H9 (cell line): ENCODE results near the gene HS6ST1. TPM values are rescaled to one million over a fixed set of nuclear protein-coding genes. Genes with fewer than 3 reads are reported as not detected.

Source experiments
- DNase-seq: peaks from one replicate; pipeline ENCODE4 v3.0.0-alpha.2; 2017
- H2AFZ ChIP-seq: one replicate; pipeline ENCODE4 v1.6.1; 2013; ENCODE audit warnings: mild to moderate bottlenecking, low read length, control low read depth, moderate library complexity
- H2AK5ac ChIP-seq: 2 replicates; pipeline ENCODE4 v1.6.1; 2013; ENCODE audit warnings: low read length, control low read depth, mixed read lengths; ENCODE audit not compliant: insufficient read length
- H2BK120ac ChIP-seq: one replicate; pipeline ENCODE4 v1.6.1; 2013; ENCODE audit warnings: low read depth, mild to moderate bottlenecking, low read length, control low read depth, inconsistent platforms; ENCODE audit not compliant: poor library complexity, severe bottlenecking
- H2BK12ac ChIP-seq: 2 replicates; pipeline ENCODE4 v1.6.1; 2013; ENCODE audit warnings: low read length, control low read depth, mixed read lengths, low read depth; ENCODE audit not compliant: insufficient read length
- H2BK15ac ChIP-seq: 2 replicates; pipeline ENCODE4 v1.6.1; 2013; ENCODE audit warnings: low read depth, low read length, control low read depth
- H2BK20ac ChIP-seq: one replicate; pipeline ENCODE4 v1.6.1; 2013; ENCODE audit warnings: low read depth, mild to moderate bottlenecking, low read length, control low read depth, inconsistent platforms; ENCODE audit not compliant: poor library complexity, severe bottlenecking
- H2BK5ac ChIP-seq: 2 replicates; pipeline ENCODE4 v1.6.1; 2013; ENCODE audit warnings: low read length, control low read depth, mixed read lengths; ENCODE audit not compliant: insufficient read length
- H3K14ac ChIP-seq: 2 replicates; pipeline ENCODE4 v1.6.1; 2013; ENCODE audit warnings: low read length, control low read depth; ENCODE audit not compliant: insufficient read depth
- H3K18ac ChIP-seq: 2 replicates; pipeline ENCODE4 v1.6.1; 2013; ENCODE audit warnings: low read depth, mild to moderate bottlenecking, mixed read lengths, low read length, control low read depth; ENCODE audit not compliant: insufficient read length
- H3K23ac ChIP-seq: 2 replicates; pipeline ENCODE4 v1.6.1; 2013; ENCODE audit warnings: low read length, control low read depth, mixed read lengths, low read depth; ENCODE audit not compliant: insufficient read length
- H3K23me2 ChIP-seq: 2 replicates; pipeline ENCODE4 v1.6.1; 2013; ENCODE audit warnings: low read depth, mild to moderate bottlenecking, mixed read lengths, low read length, control low read depth; ENCODE audit not compliant: insufficient read length, poor library complexity, severe bottlenecking
- H3K27ac ChIP-seq: 2 replicates; pipeline ENCODE4 v1.5.1; 2013; ENCODE audit warnings: low read length, control low read depth, mixed read lengths, low read depth; ENCODE audit not compliant: insufficient read length
- H3K27me3 ChIP-seq: 2 replicates; pipeline ENCODE4 v1.6.1; 2013; ENCODE audit warnings: low read length, control low read depth, inconsistent platforms; ENCODE audit not compliant: insufficient read depth
- H3K4ac ChIP-seq: 2 replicates; pipeline ENCODE4 v1.6.1; 2013; ENCODE audit warnings: low read depth, mild to moderate bottlenecking, control low read depth, inconsistent platforms, low read length, moderate library complexity
- H3K4me1 ChIP-seq: 2 replicates; pipeline ENCODE4 v1.6.1; 2013; ENCODE audit warnings: low read length, control low read depth, inconsistent platforms; ENCODE audit not compliant: insufficient read depth
- H3K4me2 ChIP-seq: 2 replicates; pipeline ENCODE4 v1.6.1; 2013; ENCODE audit warnings: low read length, control low read depth, mixed read lengths; ENCODE audit not compliant: insufficient read length, insufficient read depth
- H3K56ac ChIP-seq: 2 replicates; pipeline ENCODE4 v1.6.1; 2013; ENCODE audit warnings: low read depth, mild to moderate bottlenecking, mixed read lengths, low read length, control low read depth; ENCODE audit not compliant: insufficient read length
- H3K79me1 ChIP-seq: 2 replicates; pipeline ENCODE4 v1.6.1; 2013; ENCODE audit warnings: low read depth, mild to moderate bottlenecking, moderate library complexity, low read length, control low read depth, inconsistent platforms; ENCODE audit not compliant: insufficient read depth, poor library complexity, severe bottlenecking
- H3K79me2 ChIP-seq: 2 replicates; pipeline ENCODE4 v1.6.1; 2013; ENCODE audit warnings: low read length, control low read depth, inconsistent platforms; ENCODE audit not compliant: insufficient read depth
- H3K9ac ChIP-seq: 2 replicates; pipeline ENCODE4 v1.6.1; 2013; ENCODE audit warnings: low read length, control low read depth, mixed read lengths; ENCODE audit not compliant: insufficient read length; ENCODE audit errors: extremely low read depth
- H3K9me3 ChIP-seq: one replicate; pipeline ENCODE4 v1.6.1; 2013; ENCODE audit warnings: low read depth, low read length, inconsistent platforms; ENCODE audit not compliant: control insufficient read depth
- H3T11ph ChIP-seq: one replicate; pipeline ENCODE4 v1.6.1; 2013; ENCODE audit warnings: mild to moderate bottlenecking, low read length, control low read depth, inconsistent platforms
- H4K20me1 ChIP-seq: one replicate; pipeline ENCODE4 v1.6.1; 2013; ENCODE audit not compliant: control insufficient read depth, insufficient read length, insufficient read depth
- H4K5ac ChIP-seq: 2 replicates; pipeline ENCODE4 v1.6.1; 2013; ENCODE audit warnings: low read depth, mild to moderate bottlenecking, mixed read lengths, low read length, control low read depth; ENCODE audit not compliant: insufficient read length
- H4K8ac ChIP-seq: replicated peaks from 2 replicates; pipeline ENCODE4 v1.6.1; 2013; ENCODE audit warnings: low read length, control low read depth, mixed read lengths, low read depth; ENCODE audit not compliant: insufficient read length
- H4K91ac ChIP-seq: 2 replicates; pipeline ENCODE4 v1.6.1; 2013; ENCODE audit warnings: low read depth, mild to moderate bottlenecking, moderate library complexity, mixed read lengths, low read length, control low read depth; ENCODE audit not compliant: insufficient read length
- H3K27ac Mint-ChIP-seq, 3 experiments: 2 replicates in 2 of 3; 3 replicates in 1 of 3; pipeline ENCODE4 v1.8.0; 2020 to 2021; ENCODE audit warnings: mixed read lengths in 3 of 3, mild to moderate bottlenecking in 1 of 3, moderate library complexity in 1 of 3
- H3K27me3 Mint-ChIP-seq: 2 replicates; pipeline ENCODE4 v1.8.0; 2021; ENCODE audit warnings: low read depth, mild to moderate bottlenecking, moderate library complexity, mixed read lengths
- H3K36me3 Mint-ChIP-seq, 3 experiments: 2 replicates in 2 of 3; 3 replicates in 1 of 3; pipeline ENCODE4 v1.8.0; 2020 to 2021; ENCODE audit warnings: low read depth in 3 of 3, mixed read lengths in 3 of 3; ENCODE audit not compliant: insufficient read depth in 1 of 3
- H3K4me1 Mint-ChIP-seq, 2 experiments: 2 replicates each; pipeline ENCODE4 v1.8.0; 2020; ENCODE audit warnings: mixed read lengths in 2 of 2
- H3K4me3 Mint-ChIP-seq, 2 experiments: 2 replicates in 1 of 2; 3 replicates in 1 of 2; pipeline ENCODE4 v1.8.0; 2020 to 2021; ENCODE audit warnings: mild to moderate bottlenecking in 2 of 2, mixed read lengths in 2 of 2, moderate library complexity in 1 of 2
- H3K9me3 Mint-ChIP-seq, 2 experiments: 2 replicates in 1 of 2; 3 replicates in 1 of 2; pipeline ENCODE4 v1.8.0; 2020; ENCODE audit warnings: mild to moderate bottlenecking in 2 of 2, mixed read lengths in 2 of 2, moderate library complexity in 1 of 2
- WGBS: extraction: QIAGEN DNeasy Blood & Tissue Kit; methylation state at CpG from one replicate; pipeline ENCODE4 v1.1.7; 2013; ENCODE audit warnings: missing lambda C conversion rate, low lambda C conversion rate, mixed read lengths; ENCODE audit not compliant: insufficient read length; ENCODE audit errors: extremely low coverage; 5-methylcytosine and 5-hydroxymethylcytosine counted together
- total RNA-seq: library from RNA; stranded (reverse); gene quantifications from 2 replicates; pipeline ENCODE4 v1.2.1, GENCODE V29; 2021
- TF ChIP-seq, protein P1 (sequence below): fragments of 200-600 bp; sonication (generic); conservative IDR thresholded peaks from 3 replicates; pipeline ENCODE4 v1.8.0; 2021; ENCODE audit warnings: antibody characterized with exemption, mild to moderate bottlenecking

The HS6ST1 gene
- total RNA-seq, 1 experiment from 2014 or later: 60.2 TPM

DNA sequence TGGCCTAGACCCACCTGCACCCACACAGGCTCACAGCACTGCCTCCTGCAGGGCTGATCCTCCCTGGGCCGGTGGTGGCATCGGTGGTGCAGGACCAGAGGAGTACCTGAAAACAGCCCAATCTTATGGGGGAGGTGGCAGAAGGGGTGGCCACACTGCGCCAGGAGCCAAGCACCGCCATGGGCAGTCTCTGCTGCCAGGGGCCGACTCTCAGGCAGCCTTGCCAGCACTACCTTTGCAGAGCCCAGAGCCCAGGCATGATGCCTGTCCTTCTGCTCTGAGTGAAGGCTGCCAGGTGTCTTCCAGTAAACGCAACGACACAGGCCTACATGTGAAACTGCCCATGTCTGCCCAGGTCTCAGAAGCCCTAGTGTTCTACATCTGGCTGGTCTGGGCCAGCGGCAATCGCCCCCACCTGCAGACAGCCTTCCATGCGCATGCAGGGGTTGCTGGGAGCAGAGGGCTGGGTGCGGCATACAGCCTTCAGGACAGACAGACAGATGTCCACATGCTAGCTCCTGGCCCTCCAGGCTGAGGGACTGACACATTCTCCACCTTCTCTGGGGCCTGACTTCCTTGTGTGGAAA, 6.8 kb downstream of the HS6ST1 start:
- Histone ChIP-seq H3T11ph (no peak overlapping the region), H3K9me3 (no peaks in the 10 kb centered on the region), H2BK120ac (no peak overlapping the region), H3K9ac (no peak overlapping the region), H3K56ac (no peak overlapping the region), H3K27ac (no peak overlapping the region), H2BK12ac (no peak overlapping the region), H4K20me1 (peaks cover 4% of the 10 kb centered on the region), H2AFZ (no peak overlapping the region), H3K79me2 (peaks cover 88% of the 10 kb centered on the region; the same call in 1 of the 2 replicates), H2BK20ac (no peak overlapping the region), H3K23me2 (peaks cover 1% of the 10 kb centered on the region), H3K23ac (no peak overlapping the region), H4K8ac (no peak overlapping the region), H3K18ac (no peak overlapping the region), H3K27me3 (no peaks in the 10 kb centered on the region), H3K4ac (no peak overlapping the region), H3K14ac (no peak overlapping the region), H3K4me2 (no peak overlapping the region), H2BK15ac (no peak overlapping the region), H4K5ac (no peak overlapping the region), H4K91ac (no peak overlapping the region), H3K4me1 (no peaks in the 10 kb centered on the region; the same call in 1 of the 2 replicates), H3K79me1 (peaks cover 13% of the 10 kb centered on the region), H2BK5ac (no peak overlapping the region), H2AK5ac (no peak overlapping the region)
- peak; percentile 23 for DNase-seq
- Mint-ChIP-seq H3K27ac (peak overlapping the region in 1 of 3 experiments; percentile 25; a peak in 1 of 7 replicates), H3K27me3 (no peaks in the 10 kb centered on the region), H3K9me3 (no peaks in the 10 kb centered on the region), H3K4me3 (no peak overlapping the region), H3K4me1 (peaks cover 64 to 78% of the 10 kb centered on the region in 2 experiments), H3K36me3 (peaks cover 10 to 36% (median 25%) of the 10 kb centered on the region in 3 experiments)
- no CpG with 5 or more reads among the region's 11 CpGs for WGBS
- TF ChIP-seq, protein P1, sequence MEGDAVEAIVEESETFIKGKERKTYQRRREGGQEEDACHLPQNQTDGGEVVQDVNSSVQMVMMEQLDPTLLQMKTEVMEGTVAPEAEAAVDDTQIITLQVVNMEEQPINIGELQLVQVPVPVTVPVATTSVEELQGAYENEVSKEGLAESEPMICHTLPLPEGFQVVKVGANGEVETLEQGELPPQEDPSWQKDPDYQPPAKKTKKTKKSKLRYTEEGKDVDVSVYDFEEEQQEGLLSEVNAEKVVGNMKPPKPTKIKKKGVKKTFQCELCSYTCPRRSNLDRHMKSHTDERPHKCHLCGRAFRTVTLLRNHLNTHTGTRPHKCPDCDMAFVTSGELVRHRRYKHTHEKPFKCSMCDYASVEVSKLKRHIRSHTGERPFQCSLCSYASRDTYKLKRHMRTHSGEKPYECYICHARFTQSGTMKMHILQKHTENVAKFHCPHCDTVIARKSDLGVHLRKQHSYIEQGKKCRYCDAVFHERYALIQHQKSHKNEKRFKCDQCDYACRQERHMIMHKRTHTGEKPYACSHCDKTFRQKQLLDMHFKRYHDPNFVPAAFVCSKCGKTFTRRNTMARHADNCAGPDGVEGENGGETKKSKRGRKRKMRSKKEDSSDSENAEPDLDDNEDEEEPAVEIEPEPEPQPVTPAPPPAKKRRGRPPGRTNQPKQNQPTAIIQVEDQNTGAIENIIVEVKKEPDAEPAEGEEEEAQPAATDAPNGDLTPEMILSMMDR: no peak
